ENCODE measurements around the gene DAD1.

DNA sequence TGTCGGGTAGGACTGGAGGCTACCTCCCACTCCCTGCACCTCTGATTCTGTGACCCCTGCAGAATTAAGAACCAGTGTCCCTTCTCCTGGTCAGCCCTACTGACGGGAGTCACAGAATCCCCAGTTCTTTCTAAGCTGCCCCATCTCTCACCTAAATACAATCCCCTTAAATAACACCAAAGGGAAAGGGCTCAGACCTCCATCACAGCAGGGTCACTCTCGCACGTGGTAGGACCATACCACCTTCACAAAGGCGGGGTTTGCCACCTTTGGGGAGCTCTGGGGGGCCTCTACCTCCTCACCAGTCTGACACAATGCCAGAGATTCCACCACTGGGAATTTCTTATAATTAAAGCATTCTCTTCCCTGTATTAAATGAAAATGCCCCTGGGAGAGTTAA is 35.6 kb downstream of the DAD1 start:
- TF ChIP-seq EZH2 (IDR thresholded peaks at IDR 0.05; ENCODE audit: insufficient read depth, poor library complexity, severe bottlenecking) (no peak), EZH2phosphoT487 (IDR thresholded peaks at IDR 0.05; ENCODE audit: insufficient read depth, low read depth) (no peak)

Data from GM23248 (cell line).